Epidermal melanocyte (primary cell): ENCODE data around the gene TMEM208.

Experiments used
- DNase-seq: peaks from one replicate; pipeline ENCODE4 v3.0.0; 2011; ENCODE audit warnings: low spot score; ENCODE audit not compliant: insufficient read length

The TMEM208 gene

DNA sequence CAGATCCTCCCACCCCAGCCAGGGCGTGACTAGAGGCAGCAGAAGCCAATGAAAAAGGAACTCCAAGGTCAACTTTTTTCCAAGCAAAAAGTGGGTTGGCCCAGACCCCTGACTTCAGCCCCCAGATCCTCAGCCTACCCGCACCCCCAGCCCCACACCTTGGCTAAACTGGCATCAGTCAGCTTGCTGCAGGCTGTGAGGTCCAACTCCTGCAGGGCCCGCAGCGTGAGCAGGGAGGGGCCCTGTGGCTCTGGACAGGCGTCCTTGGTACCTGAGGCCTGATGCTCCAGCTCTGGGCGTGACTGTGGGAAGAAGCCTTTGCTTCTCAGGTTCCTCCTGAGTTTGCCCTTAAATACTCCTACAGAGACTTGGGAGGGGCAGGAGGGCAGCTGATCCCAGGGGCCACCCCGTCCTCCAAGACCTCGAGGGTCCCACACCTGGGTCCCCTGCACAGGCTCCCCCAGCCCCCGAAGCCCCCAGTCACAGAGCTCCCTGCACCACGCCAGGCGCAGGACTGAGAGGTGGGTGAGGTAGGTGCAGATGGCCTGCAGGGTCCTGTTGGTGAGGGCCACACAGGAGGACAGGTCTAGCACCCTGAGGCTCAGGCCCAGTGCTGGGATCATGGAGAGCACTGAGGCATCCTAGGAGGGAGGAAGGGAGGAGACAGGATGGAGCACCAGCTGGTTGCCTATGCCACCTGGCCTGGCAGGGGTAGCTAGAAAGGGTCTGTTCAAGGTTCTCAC lies 18.6 kb upstream of the TMEM208 start:
- no peak for DNase-seq

DNA sequence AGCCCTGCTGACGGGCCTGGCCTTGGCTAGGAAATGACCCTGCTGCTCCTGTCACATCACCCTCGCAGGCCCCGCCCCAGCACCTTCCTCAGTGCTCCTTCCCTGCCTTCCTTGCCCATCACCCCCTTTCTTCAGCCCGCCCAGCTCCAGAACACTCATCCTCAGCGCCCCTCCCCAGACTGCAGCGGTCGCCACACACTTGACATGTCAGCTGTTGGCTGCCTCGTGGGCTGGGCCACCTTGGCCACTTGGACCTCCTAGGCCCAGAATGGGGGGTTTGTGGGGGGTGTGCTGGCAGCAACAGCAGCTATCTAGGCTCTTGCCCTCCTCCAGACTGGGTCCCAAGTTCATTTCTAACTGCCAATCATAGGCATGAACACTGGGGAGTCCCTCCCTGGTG lies 17.4 kb upstream of the TMEM208 start:
- DNase-seq: no peak

DNA sequence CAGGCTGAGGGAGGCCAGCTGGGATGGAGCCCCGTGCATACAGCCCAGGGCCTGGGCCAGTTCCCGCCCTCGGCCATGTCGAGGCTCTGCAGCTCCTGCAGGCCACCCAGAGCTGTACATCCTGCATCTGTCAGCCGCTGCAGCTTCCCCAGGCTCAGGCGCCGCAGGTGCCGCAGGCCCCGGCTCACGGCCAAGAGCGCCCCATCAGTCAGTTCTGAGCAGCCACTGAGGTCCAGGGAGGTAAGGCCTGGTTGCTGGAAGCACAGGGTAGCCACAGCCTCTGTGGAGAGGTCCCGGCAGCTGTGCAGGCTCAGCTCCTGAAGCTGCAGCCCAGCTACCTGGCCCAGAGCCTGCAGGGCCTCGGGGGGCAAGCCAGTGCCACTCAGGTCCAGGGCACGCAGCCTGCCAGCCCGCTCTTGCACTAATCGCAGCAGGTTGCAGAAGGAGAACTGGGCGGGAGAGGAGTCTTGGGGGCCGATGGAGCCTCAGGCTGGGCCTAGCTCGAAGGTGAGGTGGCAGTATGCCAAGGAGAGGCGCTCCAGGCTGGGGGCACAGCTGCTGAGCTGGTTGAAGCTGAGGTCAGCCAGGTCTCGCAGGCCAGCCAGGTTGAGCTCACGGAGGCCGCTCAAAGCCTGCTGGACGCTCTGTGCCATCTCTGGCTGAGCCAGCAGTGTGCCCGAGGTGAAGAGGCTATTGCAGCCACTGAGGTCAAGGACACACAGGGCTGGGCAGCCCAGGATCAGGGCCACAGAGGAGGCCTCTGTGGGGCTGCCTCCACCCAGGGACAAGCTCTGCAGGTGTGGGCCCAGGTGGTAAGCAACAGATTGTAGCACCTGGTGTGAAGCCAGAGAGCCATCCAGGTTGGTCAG lies 16.6 kb upstream of the TMEM208 start:
- no peak for DNase-seq

DNA sequence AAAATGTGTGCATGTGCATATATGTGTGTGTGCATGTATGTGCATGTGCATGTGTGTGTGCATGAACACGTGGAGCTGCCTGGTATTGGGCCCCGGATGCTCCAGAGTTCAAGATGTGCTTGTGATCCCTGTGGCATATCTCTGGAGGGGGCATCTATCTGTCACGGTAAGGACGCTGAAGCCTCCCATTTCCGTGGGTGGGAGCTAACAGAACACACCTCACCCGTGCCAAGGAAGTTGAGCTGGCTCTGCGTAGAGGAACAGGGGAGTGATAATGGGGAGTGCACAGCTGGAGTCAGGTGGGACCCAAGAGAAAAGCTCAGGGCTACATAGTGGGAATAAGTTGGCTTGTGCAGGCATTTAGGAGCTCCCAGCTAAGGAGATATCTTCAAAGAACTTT lies 15.3 kb upstream of the TMEM208 start:
- no peak for DNase-seq

DNA sequence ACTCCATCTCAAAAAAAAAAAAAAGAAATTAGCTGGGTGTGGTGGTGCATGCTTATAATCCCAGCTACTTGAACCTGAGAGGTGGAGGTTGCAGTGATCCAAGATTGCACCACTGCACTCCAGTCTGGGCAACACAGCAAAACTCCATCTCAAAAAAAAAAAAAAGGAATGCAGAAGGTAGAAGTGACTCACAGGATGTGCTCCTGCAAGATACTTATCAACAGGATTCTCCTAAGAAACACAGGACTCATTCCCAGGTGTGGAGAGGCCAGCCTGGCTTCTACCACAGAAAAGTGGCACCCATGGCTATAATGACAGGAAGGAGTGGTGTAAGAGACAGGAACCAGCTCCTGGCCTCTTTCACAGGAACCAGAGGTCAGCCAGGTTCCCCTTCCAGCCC lies 14.2 kb upstream of the TMEM208 start:
- no peak for DNase-seq

DNA sequence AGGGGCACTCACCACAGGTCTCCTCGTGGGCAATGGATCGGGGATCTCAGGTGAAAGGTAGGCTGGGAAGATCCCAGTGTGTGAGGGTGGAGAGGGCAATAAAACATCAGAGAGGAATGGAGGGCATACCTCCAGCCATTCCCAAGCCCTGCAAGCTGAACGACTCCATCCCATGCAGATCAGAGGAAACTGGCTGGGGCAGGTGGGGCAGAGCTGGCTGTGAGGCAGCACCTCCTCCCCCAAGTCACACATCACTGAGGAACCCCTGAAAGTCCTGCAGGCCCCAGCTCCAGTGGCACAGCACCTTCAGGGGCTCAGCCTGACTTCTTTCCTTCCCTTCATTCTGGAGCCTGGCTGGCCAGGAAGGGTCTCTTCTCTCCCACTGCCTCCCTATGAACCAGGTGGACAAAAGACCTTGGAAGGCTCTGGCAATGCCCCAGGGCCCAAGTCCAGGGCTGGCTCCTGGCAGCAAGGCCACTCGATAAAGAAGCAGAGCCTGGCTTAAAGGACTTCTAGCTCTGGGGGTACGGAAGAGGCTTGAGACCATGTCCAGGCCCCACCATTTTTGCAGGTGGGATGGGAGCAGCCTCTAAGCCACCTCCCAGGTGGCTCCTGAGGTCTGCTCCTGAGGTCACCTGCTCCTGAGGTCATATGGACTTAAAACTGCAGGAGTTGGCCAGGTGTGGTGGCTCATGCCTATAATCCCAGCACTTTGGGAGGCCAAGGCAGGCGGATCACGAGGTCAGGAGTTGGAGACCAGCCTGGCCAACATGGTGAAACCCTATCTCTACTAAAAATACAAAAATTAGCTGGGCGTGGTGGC lies 13.5 kb upstream of the TMEM208 start:
- DNase-seq: no peak

DNA sequence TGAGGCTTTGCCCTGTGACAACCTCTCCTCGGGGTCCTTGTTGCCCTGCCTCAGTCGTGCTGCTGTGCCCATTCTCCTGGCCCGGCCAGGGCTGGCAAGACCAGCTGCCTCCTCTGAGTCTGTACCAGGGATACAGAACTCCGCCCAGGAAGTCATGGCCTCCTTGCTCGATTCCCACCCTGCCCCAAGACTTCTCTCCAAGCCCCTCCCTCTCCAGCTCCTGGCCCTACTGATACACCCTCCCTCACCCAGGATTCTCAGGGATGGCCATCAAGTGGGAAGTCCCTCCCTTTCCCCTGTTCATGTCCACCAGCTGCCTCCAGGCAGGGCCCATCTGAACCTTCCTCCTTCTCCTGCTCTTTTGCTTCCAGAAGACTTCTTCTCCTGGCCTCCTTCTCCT lies 11.2 kb upstream of the TMEM208 start:
- DNase-seq: no peak

DNA sequence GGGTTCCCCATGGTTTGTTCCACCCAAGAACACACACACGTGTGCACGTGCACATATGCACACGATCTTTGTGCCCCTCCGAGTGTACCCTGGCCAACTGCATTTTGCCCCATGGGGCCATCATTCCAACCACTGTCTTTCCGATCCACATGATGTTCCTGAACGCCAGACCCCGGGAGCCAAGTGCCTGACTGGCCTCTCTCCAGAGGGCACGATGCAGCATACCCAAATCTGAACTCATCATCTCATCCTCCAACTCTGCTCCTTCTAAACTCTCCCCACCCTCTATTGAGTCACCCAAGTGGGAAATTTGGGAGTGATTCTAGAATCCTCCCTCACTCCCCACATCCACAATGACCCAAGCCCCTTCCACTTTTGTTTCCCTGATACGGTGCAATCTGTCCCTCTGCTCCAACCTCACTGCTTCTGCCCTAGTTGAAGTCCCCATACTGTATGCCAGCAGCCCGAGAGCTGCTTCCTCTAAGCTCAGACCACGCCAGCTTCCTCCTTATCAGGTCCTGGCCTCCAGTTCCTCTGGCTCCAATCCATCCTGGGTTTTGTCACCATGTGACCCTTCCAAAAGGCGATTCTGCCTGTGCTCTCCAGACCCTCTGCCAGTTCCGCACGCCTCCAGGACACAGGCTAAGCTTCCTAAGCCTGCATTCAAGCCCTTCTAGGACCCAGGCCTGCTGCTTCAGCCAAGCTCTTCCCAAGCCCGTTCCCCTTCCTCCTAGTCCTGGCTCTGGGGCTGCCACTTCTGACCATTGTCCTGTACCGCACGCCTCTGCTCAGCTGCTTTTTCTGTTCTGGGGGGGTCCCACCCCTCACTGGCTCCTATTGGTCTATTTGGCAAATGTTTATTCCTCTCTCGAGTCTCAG lies 10.1 kb upstream of the TMEM208 start:
- DNase-seq: no peak

DNA sequence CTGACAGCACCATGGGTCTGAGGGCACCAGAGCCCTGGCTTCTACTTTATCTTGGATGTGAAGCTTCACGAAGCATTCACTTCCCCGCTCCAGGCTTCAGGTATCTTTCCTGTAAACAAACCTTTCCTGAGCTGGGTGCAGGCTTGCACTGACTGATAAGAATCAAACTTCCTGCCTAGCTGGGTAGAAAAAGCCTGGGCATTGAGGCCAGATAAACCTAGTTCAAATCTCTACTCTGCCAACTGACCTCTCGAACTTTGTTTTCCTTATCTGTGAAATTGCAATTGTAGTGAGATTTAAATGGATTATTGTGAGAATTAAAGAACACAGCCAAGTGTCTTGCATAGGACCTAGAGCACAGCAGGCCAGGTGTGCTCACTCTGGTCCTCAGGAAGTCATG lies 2.9 kb upstream of the TMEM208 start:
- DNase-seq: no peak

DNA sequence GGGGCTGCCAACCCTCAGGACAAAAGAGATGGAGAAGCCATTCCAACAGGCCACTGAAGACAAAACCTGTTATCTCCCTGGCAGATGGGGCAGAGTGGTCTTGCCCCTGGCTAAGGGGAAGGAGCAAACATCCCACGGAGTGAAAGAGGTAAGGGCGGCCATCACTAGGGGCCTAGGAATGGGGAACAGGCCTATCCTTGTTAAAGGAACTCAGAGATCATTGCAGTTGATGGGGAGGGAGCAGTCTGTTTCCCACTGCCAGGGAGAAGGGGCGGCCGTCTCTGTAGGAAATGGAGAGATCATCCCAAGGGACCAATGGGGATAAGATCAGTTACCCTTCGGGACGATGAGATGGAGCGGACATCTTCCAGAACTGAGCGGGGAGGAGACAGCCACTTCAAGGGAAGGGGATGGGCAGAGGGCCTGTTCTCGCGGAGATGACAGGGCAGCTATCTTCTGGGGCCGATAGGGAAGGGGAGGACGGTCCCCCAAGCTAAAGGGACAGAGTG lies 581 bp upstream of the TMEM208 start:
- no peak for DNase-seq

DNA sequence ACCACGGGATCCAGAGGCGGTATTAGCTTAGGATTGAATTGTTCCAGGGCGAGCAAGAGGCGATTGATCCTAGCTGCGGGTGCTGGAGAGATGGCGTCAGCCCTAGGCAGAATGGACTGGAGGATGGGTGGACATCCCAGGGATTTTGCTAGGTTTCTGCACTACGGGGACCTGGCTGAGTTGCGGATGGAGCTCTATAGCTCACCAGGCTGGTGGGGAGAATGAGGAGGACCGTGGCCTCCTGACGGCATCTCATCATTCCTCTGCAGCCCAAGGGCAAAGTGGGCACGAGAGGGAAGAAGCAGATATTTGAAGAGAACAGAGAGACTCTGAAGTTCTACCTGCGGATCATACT lies 614 bp downstream of the TMEM208 start:
- DNase-seq: no peak

DNA sequence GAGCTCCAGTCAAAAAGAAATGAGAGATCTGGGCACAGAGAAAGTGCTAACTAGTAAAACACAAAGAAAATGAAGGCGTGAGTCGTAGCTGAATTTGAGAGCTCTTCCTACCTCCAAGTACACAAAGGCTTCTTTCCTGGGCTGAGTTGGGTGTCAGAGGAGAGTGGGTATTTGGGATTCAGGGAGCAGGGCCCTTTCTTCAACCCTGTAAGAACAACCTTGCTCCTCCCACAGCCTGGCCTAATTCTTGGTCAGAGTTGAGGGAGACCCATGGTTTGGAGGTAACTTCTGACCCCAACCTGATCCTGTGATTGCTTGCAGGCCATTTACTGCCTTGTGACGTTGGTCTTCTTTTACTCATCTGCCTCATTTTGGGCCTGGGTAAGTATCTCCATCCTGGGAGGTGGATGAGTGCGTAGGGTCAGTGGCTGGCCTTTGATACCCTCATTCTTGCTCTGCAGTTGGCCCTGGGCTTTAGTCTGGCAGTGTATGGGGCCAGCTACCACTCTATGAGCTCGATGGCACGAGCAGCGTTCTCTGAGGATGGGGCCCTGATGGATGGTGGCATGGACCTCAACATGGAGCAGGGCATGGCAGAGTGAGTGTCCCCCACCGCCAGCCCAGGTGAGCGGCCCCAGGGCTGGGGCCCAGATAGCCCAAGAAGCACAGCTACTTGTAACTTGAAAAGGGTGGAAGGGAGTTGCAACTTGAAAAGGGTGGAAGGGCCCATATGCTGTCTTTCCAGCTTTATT lies 1.3 kb downstream of the TMEM208 start:
- no peak for DNase-seq

DNA sequence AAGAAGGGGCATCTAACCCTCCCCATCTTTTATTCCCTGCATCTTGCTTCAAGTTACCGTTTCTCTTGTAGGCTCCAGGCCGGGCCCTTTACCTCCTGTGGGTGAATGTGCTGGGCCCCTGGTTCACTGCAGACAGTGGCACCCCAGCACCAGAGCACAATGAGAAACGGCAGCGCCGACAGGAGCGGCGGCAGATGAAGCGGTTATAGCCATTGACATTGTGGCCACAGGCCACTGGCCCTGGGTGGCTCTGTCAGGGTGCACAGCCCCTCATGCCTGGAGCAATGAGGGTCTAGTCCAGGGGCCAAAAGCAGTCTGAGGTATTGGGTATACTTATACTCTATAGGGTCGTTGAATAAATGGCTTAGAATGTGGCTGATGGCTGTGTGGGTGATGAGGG lies 2.0 kb downstream of the TMEM208 start:
- DNase-seq: no peak

DNA sequence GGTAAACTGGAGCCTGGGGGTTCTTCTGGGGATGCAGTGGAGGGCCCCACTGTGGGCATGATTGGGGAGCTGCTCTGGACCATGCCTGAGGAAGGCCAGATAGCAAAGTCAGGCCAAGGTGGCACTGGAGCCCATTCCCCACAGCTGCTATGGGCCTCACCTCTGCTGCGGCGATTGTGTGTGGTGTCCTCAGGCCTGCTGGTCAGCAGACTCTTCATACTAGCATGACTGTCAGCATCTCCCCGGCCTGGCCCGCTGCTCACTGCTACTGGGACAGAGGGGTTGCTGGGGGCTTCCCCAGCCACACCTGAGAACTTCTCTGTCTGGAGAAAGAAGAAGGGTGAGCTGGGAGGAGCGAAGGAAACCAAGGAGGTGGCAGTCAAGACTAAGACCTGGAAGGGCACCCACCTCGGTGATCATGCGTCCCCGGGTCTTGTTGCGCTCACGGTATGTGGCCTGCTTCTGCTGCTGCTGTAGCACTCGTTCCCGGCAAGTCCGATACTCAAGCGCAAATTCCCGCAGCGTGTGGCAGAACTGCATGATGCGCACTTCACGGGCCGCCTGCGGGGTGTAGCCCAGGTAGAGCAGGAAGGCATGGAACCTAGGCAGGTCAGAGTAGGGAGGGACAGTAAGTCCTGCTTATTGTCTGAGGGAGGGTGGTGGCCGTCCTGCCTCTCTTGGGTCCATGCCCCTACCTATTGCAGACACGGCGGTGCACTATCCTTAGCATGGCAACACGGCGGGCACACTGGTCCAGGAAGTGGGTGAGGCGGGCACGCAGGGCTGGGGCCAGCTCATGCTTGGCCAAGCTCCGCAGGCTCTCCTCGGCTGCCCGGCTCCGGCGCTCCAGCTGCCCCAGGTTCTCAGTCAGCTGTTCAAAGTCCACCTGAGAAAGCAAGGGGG lies 3.2 kb downstream of the TMEM208 start:
- DNase-seq: no peak

DNA sequence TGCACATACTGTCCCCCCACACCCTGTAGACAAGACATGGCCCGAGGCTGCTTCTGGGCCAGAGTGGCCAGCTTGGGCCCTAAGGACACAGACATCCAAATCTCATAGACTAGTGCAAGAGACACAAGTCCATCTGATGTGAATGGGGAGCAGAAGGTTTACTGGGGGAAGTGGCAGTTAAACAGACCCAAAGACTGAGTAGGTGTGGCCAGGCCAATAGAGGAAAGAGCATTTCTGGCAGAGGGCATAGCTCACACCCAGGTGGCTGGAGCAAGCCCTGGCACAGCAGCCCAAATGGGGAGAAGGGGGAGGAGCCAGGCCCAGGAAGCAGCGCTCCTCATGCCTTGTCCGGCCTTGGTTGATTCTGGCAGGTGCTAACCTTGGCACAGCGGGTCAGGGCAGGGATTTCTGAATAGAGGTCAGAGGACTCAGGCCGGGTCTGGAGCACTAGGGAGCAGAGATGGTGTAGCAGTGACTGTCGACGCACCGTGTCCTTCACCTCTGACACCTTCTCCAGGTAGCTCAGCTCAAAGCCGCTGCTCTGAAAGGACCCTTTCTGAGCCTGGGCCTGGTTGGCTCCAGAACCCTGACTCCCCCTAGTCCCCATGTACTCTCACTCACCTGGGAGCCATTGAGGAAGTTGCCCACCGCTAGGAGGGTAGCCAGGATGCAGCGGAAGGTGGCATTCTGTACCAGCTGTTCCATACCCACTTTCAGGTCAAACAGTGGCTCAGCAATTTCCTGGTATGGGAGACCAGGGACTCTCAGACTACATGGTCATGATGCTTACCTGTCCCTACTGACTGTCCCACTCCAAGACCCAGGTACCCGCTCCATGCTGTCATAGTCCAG lies 4.1 kb downstream of the TMEM208 start:
- DNase-seq: no peak

DNA sequence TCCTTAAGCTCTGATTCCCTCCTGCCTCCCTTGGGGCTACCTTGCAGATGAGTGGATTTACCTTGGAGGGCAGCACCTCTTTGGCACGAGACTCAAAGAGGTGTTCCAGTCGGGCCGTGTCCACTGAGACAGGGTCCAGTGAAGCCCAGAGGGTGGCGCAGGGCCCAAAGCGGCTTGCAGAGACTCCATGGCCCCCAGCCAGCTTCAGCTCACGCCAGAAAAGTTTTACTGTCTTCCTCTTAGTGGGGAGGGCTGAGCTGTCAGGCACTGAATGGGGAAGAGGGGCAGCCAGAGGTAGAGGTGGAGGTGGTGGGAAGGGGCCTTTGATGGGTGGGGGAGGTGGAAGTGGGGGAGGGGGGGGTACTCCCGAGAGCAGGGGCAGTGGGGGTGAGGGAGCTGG lies 6.7 kb downstream of the TMEM208 start:
- DNase-seq: no peak

DNA sequence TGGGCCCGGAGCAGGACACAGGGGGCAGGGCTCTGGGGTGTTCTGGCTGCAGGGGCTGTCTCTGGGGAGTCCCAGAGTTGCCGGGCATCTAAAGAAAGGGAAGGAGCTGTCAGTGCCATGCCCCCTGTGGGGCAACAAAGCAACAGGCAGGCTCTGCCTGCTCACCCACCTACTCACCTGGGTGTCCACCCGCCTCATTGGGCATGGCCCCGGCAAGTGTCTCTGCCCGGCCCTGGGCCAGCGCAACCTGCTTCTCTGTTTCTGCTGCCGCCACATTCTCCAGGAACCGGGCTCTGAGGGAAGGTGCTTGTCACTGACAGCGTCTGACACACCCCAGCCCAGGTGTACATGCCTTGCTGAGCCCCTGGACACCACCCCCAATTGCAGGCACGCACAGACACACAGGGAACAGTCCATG lies 7.3 kb downstream of the TMEM208 start:
- DNase-seq: no peak
